Hematopoietic multipotent progenitor cell treated with erythropoietin and hydrocortisone succinate and interleukin-3 and kit ligand, for 17 days (in vitro differentiated cells): ENCODE results near the gene KPNA1.

Source experiments
- DNase-seq: peaks from one replicate; pipeline ENCODE4 v3.0.0-alpha.2; 2015; ENCODE audit warnings: low spot score

KPNA1 gene

GRCh38 chr3:122382888-122383666 is 131.7 kb downstream of the KPNA1 start, which contains the start of gene MIX23:
Gene MIX23 (minus strand): TSS chr3:122383231. CDS start chr3:122383224, 7 bp downstream.
- peak; percentile 91 for DNase-seq

- no peak for DNase-seq
Measured at GRCh38 chr3:122377975-122378374, 136.8 kb downstream of the KPNA1 start.

- DNase-seq = no peak
Measured at GRCh38 chr3:122374034-122374433, 140.7 kb downstream of the KPNA1 start.
